Lung (tissue), 12 donors: ENCODE data around the gene SLC35F3. TPM values are rescaled to one million over a fixed set of nuclear protein-coding genes. Genes with fewer than 3 reads are reported as not detected.

ENCODE experiments used
- ATAC-seq: fragments of 200-7000 bp; cut with Tn5 transposase; one replicate; pipeline ENCODE4 v1.9.1; 2020; ENCODE audit warnings: moderate number of reproducible peaks; ENCODE audit not compliant: insufficient read depth, low FRiP score
- DNase-seq, 3 donors: peaks; one replicate each; pipeline ENCODE4 v3.0.0-alpha.2; 2013 to 2017
- H3K27ac ChIP-seq, 2 donors: one replicate each; pipeline ENCODE4 v1.5.1; 2013; ENCODE audit warnings: mild to moderate bottlenecking in 2 of 2, moderate library complexity in 2 of 2, control low read depth in 1 of 2, inconsistent platforms in 1 of 2, low read depth in 1 of 2, low read length in 1 of 2
- H3K27me3 ChIP-seq, 3 donors: one replicate each; pipeline ENCODE4 v1.5.1; 2013; ENCODE audit warnings: low read length in 2 of 3; ENCODE audit not compliant: control insufficient read depth in 3 of 3, insufficient read depth in 3 of 3
- H3K36me3 ChIP-seq, 4 donors: one replicate each; pipeline ENCODE4 v1.5.1; 2013; ENCODE audit warnings: low read length in 4 of 4, mild to moderate bottlenecking in 1 of 4, moderate library complexity in 1 of 4; ENCODE audit not compliant: control insufficient read depth in 4 of 4, insufficient read depth in 4 of 4
- H3K4me1 ChIP-seq, 5 donors: one replicate each; pipeline ENCODE4 v1.5.1; 2013; ENCODE audit warnings: low read length in 5 of 5, mild to moderate bottlenecking in 2 of 5, moderate library complexity in 1 of 5; ENCODE audit not compliant: control insufficient read depth in 5 of 5, insufficient read depth in 5 of 5
- H3K4me3 ChIP-seq: one replicate; pipeline ENCODE4 v1.5.1; 2013; ENCODE audit warnings: mild to moderate bottlenecking, control low read depth, moderate library complexity
- H3K9ac ChIP-seq, 2 donors: one replicate each; pipeline ENCODE4 v1.5.1; 2013; ENCODE audit warnings: low read length in 2 of 2, control low read depth in 1 of 2; ENCODE audit not compliant: insufficient read depth in 1 of 2
- H3K9me3 ChIP-seq, 4 donors: one replicate each; pipeline ENCODE4 v1.5.1; 2013; ENCODE audit warnings: low read length in 3 of 4, mild to moderate bottlenecking in 1 of 4, moderate library complexity in 1 of 4; ENCODE audit not compliant: control insufficient read depth in 4 of 4, insufficient read depth in 3 of 4
- CTCF ChIP-seq: IDR thresholded peaks from 2 replicates; pipeline ENCODE4 v1.5.1; 2012; ENCODE audit warnings: mild to moderate bottlenecking; ENCODE audit errors: control extremely low read depth, extremely low read depth
- WGBS, 2 donors: extraction: QIAGEN DNeasy Blood & Tissue Kit; methylation state at CpG; one replicate each; pipeline ENCODE4 v1.1.7; 2013; 5-methylcytosine and 5-hydroxymethylcytosine counted together
- polyA plus RNA-seq, 2 donors: library from polyadenylated mRNA; stranded (reverse); fragments of 200-250 nt; gene quantifications; one replicate each; pipeline ENCODE4 v1.2.1, GENCODE V29; 2013
- total RNA-seq, 2 donors: library from RNA; depleted of rRNA in 1 of 2; stranded (reverse); fragments of >200 nt in 1 of 2; gene quantifications; one replicate each; pipeline ENCODE4 v1.2.1, GENCODE V29; 2014 to 2021
- donor health status: control.
- donor health status: control.
- donor health status: Bipolar disorder and iron deficiency.
- donor health status: healthy.
- donor health status: DM: yes; HTN: yes; CAD: no.

The SLC35F3 gene
- total and polyA plus RNA-seq, 4 donors = 0.09 to 1.4 (median 0.48) TPM

DNA sequence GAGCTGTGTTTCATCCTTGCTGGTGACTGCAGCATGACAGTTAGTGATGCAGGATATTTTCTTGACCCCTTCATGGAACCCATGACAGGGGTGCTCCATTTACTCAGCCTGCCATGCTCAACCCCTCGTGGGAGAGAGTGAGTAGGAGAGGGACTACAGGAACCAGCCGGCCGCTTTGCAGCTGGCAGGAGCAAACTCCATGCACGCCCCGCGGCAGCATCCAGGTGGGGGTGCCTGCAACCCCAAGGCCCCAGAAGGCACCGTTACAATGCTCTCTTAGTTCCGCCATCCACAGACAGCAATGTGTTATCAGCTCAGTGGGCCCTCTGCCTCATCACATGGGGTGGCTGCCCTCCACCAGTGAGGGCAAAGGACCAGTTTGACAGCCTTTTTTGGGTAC, 135.1 kb downstream of the SLC35F3 start:
- no peak for ATAC-seq
- Histone ChIP-seq H3K36me3 (no peaks in the 10 kb centered on the region), H3K27me3 (no peaks in the 10 kb centered on the region), H3K9me3 (peaks cover 0 to 5% (median 2%) of the 10 kb centered on the region in 4 donors), H3K4me1 (no peaks in the 10 kb centered on the region), H3K4me3 (no peak overlapping the region), H3K27ac (no peak overlapping the region), H3K9ac (no peak overlapping the region)
- no peak for TF ChIP-seq CTCF
- no peak for DNase-seq
- WGBS, 2 donors = 90 to 92% methylated on average over 8 of the region's 8 CpGs

GRCh38 chr1:234040446-234041317, 136.2 kb downstream of the SLC35F3 start:
- H3K9me3 ChIP-seq = peaks cover 0 to 5% (median 2%) of the 10 kb centered on the region in 4 donors
- H3K9ac ChIP-seq = no peak overlapping the region
- no peak for ATAC-seq
- H3K36me3 ChIP-seq = no peaks in the 10 kb centered on the region
- no peak overlapping the region for H3K4me3 ChIP-seq
- no peaks in the 10 kb centered on the region for H3K27me3 ChIP-seq
- no peak overlapping the region for H3K27ac ChIP-seq
- DNase-seq = no peak
- 83% methylated on average over 9 of the region's 9 CpGs for WGBS, 2 donors
- no peaks in the 10 kb centered on the region for H3K4me1 ChIP-seq
- no peak for TF ChIP-seq CTCF

GRCh38 chr1:234044079-234044478, 139.6 kb downstream of the SLC35F3 start:
- no peak overlapping the region for H3K4me3 ChIP-seq
- no peaks in the 10 kb centered on the region for H3K36me3 ChIP-seq
- no peak overlapping the region for H3K27ac ChIP-seq
- peaks cover 0 to 6% (median 0%) of the 10 kb centered on the region in 5 donors for H3K4me1 ChIP-seq
- TF ChIP-seq CTCF = no peak
- 90 to 91% methylated on average over 1 of the region's 1 CpG for WGBS, 2 donors
- H3K9me3 ChIP-seq = peaks cover 0 to 10% (median 7%) of the 10 kb centered on the region in 4 donors
- no peak overlapping the region for H3K9ac ChIP-seq
- H3K27me3 ChIP-seq = peaks cover 0 to 2% (median 0%) of the 10 kb centered on the region in 3 donors
- DNase-seq = no peak
- no peak for ATAC-seq
